GF-D8 (cell line): Measurements from ENCODE around the gene FSTL5.
A peak's percentile ranks its signal among the peaks of the same experiment; 100 is the strongest.
"Not testable (repeated sequence)": the region's sequence is repeated elsewhere in the genome, so short reads cannot be mapped to it uniquely, and the experiment has no call there.

Experiments used
- DNase-seq: peaks from one replicate; lab custom pipeline; 2025; lab: John Stamatoyannopoulos, UW

FSTL5 gene

DNA sequence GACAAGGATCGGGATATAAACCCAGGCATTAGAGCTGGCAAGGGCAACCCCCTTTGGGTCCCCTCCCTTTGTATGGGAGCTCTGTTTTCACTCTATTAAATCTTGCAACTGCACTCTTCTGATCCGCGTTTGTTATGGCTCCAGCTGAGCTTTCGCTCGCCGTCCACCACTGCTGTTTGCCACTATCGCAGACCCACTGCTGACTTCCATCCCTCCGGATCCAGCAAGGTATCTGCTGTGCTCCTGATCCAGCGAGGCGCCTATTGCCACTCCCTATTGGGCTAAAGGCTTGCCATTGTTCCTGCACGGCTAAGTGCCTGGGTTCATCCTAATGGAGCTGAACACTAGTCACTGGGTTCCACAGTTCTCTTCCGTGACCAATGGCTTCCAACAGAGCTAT, 59.9 kb downstream of the FSTL5 start:
- DNase-seq = not testable (repeated sequence)

DNA sequence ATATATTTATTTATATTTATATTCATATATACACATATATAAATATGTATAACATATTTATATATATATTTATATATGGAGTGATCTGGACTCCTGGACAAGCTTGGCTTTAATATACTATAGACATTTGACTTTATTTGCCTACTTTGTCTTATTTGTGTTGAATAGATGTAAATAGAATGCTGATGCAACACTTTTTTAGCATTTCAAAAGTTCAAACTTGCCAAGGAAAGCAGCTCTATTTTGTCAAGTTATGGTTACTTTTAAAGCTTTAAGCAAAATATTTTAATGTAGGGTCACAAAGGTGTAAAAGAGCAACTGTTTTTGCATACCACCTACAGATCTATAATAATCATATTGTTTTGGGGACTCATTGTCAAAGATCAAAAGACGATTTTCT, 61.1 kb downstream of the FSTL5 start:
- no peak for DNase-seq

DNA sequence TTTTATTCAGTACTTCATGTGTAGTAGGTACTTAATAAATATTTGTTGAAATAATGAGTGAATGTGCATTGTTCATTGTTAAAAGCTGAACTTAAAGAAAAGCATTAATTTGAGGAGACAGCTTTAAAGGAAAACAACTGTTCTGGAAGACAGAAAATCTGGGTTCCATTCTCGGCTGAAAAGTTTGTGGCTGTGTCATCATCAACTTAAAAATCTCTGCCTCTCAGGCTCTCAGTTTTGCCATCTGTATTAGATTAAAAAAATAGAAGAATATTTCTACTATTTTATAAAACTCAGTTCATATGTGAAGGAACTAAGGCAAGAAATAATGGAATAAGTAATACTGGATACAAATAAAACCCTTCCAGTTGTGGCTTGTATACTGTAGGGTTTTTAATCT, 62.5 kb downstream of the FSTL5 start:
- no peak for DNase-seq

DNA sequence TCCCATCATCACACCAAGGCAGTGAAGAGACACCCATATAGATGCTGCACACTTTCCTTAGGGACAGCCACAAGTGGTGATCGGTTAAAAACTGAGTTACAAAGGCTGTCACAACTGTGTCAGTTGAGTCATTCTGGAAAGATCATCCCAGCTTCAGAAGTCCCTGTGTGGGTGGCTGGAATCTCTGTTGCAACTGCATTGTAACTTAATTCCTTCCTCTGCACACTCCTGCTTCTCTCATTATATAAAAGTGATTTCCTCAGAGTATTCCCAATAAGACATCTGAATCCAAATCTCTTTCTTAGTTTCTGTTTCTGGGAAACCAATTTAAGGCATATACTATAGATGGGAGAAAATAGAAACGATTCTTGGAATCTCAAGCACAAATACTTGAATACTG, 88.1 kb downstream of the FSTL5 start:
- no peak for DNase-seq

- DNase-seq = no peak
Observed at GRCh38 chr4:162061214-162061613, 102.6 kb downstream of the FSTL5 start.

DNA sequence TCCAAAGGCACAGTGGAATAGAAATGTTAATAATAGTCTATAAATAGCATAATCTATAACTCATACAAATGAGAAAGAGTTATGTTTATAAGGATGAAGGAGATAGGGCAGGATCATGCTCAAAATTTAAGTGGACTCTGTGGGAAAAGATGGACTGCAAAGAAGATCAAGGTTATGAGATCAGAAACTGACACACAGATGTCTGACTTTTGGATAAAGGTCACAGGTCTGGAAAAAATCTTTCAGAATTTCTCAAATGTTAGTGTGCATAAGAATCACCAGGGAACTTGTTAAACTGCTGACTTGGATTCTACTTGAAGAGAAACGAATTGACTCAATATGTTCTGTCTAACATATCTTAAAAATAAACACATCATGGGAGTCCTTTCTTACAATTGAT, 104.1 kb downstream of the FSTL5 start:
- DNase-seq = no peak

DNA sequence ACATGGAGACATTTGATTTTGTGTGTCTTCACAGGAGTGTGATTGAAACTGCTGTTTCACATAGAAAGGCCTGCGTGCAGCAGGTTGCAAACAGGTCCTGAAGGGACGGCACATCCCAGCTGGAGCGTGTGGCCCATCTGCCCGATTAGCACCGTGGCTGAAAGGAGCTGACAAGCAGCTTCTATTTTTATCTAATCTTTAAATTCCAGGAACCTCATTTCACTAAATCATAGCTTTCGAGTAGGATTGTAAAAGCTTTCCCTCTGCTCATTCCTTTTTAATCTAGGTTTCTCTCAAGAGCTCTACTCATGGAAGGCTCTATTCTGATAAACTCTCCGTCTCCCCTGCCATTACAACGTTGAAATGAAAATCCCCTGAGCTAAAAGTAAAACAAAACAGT, 106.8 kb downstream of the FSTL5 start:
- DNase-seq = no peak

- DNase-seq = no peak
Observed at GRCh38 chr4:162046135-162046534, 117.7 kb downstream of the FSTL5 start.

DNA sequence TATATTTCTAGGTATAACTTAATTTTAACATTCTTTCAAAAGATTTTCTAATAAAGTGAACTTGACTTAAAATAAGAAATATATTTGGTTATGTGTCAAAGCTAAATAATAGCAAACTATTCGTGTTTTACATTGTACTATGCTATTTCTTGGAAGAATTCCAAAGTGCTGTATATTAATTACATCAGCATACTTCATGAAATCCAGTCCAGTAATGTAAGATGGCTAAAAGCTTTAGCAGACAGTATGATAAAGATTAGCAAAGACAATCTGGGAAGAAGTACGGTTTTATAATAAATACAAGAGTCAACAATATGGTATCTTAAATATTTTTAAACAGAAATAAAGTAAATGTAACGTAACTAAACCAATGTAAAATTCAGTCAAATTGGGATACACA, 125.7 kb downstream of the FSTL5 start:
- no peak for DNase-seq

- no peak for DNase-seq
Observed at GRCh38 chr4:162017863-162018262, 145.9 kb downstream of the FSTL5 start.

- DNase-seq = no peak
Observed at GRCh38 chr4:162016991-162017390, 146.8 kb downstream of the FSTL5 start.

DNA sequence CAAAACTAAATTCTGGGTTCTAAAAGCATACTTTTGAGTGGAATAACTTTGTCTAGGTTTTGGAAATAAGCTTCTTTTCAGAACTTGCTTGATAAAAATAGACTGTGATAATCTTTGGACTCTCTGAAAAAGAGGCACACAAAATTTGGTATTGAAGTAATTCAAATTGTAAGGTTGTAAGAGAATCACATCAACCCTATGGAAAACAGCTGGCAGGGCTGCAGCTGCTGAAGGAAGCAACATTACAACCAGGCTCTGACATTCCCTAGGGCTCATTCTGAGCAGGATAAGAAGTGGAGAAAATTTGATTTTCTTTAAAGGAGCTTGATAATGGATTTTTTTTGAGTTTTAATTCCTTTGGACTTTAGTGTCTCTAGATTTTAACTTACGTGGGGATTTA, 147.6 kb downstream of the FSTL5 start:
- DNase-seq = no peak

- peak; percentile 27 for DNase-seq
Observed at GRCh38 chr4:162015090-162015489, 148.7 kb downstream of the FSTL5 start.

DNA sequence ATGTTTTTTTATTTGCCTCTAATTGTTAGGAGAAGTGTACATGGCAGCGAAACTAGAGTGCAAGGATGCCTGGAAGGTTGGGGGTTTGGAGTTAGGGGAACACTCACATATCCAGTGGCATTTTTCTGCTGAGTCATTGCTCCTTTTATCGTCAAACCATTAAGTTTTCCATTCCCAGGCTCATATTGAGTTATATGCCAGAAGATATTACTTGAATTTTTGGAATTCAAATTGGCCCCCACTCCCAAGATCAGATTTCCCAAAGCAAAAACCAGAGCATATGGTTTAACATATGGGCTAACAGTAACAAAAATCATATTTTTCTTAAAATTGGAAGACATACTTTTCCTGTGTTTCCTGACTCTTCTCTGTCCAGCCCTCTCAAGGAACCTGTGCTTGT, 152.7 kb downstream of the FSTL5 start:
- no peak for DNase-seq

DNA sequence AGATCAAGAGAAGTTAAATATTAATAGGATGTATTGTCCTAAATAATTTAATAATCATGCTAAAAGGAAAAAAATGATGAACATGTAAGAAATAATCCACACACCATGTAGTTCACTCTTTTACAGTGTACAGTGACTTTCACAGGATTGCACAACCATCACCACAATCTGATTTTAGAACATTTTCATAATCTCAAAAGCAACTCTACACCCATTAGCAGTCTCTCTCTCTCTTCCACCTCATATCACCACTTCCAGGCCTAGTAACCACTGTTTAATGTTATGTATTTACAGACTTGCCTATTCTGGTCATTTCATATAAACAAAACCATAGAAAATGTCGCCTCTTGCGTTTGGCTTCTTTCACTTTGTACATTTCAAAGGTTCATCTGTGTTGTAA, 153.4 kb downstream of the FSTL5 start:
- DNase-seq = peak; percentile 0

DNA sequence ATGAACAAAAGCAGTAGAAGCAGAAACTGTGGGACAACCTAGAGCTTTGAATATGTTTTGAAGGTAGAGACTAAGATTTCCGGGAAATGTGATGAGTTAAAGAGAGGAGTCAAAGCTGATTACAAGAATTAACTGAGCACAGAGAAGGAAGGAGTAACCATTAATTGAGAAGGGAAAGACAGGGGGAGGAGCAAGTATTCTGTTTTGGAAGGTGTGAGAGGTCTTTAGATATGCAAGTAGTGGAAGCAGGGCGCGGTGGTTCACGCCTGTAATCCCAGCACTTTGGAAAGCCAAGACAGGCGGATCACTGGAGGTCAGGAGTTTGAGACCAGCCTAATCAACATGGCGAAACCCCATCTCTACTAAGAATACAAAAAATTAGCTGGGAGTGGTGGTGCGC, 171.5 kb downstream of the FSTL5 start:
- DNase-seq = no peak

- DNase-seq = no peak
Observed at GRCh38 chr4:161991811-161992210, 172.0 kb downstream of the FSTL5 start.

- no peak for DNase-seq
Observed at GRCh38 chr4:161990721-161991120, 173.1 kb downstream of the FSTL5 start.

DNA sequence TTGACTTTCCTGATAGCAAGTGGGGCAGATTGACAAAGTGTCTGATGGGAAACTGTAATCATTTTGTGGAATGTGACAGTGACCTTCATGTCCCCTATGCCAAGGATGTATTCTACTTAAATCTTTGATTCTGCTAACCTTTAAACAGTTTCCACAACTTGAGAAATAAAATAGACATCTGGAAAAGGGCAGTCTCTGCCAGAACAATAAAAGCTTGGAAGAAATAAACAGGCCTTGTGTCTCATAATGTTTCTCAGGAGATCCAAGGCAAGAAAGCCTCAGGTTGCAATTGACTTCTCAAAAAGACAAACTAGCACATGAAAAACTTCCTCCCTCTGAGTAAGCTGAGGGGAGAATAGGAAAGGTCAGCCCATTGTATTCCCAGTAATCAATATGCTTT, 174.9 kb downstream of the FSTL5 start:
- DNase-seq = no peak

DNA sequence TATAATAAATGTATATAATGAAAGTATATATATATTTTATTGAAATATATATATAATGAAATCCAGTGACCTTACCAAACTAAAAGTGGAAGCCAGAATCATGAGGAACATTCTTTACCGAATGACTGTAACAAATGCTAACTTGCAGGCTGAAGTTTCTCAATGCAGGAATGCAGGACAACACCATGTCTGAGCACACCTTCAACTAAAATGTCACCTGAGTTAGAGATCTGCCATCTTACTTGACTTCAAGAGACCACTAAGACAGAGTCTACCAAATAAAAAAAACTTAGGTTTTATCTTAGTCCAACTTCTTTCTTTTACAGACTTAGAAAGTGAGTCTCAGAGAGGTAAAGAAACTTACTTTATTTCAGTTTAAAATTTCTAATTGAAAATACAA, 176.2 kb downstream of the FSTL5 start:
- no peak for DNase-seq

DNA sequence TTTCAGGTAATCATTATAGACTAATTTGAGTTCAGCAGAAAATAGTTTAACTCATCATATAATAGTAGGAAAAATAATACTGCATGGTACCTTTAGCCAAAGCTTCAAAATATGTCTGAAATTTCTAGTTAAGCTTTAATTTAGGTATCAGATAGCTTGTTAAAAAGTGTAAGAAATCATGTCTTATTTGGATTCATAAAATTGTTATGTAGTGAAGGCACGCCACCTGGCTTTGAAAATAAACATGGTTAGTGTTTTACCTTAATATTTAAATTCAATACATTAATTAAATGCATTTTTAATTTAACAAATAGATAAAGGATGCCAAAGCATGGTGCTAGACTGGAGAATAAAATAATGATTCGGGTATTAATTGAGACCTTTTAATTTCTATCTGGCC, 211.4 kb downstream of the FSTL5 start:
- DNase-seq = no peak

- DNase-seq = no peak
Observed at GRCh38 chr4:161949946-161950725, 213.7 kb downstream of the FSTL5 start.

GRCh38 chr4:161948026-161948770, 215.6 kb downstream of the FSTL5 start:
- no peak for DNase-seq

DNA sequence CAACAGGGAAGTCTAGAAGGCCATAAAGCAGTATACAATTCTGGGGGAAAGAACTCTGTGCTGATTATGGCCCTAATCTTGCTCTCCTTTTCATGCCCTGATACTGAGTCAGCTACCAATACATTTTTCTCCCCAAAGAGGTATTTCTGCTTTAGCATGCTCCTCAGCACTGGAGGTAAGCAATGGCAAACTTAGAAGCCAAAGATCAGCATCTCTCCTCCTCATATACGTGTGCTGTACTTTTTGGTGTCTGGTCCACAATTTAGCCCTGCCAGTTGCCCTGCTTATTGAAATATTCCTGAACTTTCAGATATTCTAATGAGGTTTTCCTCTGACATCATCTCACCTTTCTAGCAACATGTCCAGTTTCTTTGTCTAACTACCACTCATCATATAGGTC, 226.2 kb downstream of the FSTL5 start:
- no peak for DNase-seq
